Bone marrow (tissue), 2 donors: Measurements from ENCODE around the gene THTPA.
"Not testable (repeated sequence)": the region's sequence is repeated elsewhere in the genome, so short reads cannot be mapped to it uniquely, and the experiment has no call there.

ENCODE experiments used
- DNase-seq, 2 donors: peaks; one replicate each; lab custom pipeline; 2025; lab: John Stamatoyannopoulos, UW

Gene THTPA

DNA sequence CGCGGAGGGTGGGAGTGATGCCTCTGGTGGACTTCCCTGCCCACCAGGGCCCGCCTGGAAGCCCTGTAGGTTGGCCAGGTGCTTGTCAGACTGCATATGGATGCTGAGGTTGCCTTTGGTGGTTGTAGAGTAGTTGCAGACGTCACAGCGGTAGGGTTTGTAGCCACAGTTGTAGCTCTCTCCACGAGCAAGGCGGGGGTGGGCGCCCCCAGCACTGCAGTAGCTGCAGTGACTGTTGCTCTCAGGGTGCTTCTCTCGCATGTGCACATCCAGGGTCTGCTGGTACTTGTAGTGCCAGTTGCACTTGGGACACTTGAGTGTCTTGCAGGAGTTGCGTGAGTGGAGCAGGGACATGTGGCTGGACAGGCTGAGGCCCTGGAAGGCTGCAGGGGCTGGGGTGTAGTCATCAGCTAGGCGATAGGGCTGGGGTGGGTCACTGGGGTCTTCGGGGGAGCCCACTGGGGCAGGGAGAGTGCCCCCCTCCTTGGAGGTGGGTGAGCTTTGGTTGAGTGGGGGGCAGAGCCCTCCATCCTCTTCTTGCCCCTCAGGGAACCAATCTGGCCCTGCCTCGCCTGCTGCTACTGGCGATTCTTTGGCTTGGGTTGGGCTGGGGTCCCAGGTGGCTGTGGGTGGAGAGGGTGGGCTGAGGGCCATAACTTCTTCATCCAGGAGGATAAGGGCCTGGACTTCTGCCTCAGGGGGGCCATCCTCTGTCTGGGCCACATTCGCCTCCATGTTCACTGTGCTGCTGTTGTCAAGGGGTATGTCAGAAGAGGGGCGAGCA is 22.2 kb upstream of the THTPA start:
- no peak for DNase-seq

DNA sequence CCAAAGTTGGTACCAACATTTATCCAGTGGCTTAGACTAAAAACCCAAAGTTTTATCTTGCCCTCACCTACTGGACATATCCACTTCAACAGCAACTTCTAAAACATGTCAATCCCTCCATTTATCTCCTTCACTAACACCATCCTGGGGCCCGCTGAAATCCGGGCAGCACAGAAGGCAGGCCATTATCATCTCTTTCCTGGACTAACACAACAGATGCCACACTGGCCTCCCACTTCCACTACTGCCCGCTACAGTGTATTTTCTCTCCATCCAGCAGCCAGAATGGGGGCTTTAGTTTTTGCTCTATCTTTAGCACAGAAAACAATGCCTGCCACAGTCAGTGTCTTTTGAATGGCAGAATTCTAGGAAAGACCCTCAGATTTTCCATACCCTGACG is 20.1 kb upstream of the THTPA start:
- no peak for DNase-seq

DNA sequence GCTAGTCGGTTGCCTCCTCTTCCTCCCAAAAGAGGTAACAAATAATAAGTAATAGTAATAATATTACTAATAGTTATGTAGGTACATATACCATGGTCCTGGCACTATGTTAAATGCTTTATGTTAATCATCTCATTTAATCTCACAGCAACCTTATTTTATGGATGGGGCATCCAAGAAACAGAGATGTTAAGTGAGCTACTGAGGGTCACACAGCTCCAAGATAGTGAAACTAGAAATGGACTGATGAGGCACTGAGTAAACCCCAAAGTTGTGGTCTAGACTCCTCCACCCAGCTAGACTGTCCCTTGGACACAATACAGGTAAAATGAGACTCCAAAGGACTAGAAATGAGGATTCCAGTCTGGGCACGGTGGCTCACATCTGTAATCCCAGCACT is 19.6 kb upstream of the THTPA start:
- DNase-seq = no peak

DNA sequence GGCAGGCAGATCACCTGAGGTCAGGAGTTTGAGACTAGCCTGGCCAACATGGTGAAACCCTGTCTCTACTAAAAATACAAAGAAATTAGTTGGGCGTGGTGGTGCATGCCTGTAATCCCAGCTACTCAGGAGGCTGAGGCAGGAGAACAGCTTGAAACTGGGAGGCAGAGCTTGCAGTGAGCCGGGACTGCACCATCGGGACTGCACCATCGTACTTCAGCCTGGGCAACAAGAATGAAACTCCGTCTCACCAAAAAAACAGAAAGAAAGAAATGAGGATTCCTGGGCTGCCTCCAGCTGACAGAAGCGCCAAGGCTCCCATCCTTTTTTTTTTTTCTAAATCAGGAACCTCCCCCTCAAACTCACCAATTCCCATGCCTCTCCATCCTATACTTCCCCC is 19.2 kb upstream of the THTPA start:
- DNase-seq = not testable (repeated sequence)

DNA sequence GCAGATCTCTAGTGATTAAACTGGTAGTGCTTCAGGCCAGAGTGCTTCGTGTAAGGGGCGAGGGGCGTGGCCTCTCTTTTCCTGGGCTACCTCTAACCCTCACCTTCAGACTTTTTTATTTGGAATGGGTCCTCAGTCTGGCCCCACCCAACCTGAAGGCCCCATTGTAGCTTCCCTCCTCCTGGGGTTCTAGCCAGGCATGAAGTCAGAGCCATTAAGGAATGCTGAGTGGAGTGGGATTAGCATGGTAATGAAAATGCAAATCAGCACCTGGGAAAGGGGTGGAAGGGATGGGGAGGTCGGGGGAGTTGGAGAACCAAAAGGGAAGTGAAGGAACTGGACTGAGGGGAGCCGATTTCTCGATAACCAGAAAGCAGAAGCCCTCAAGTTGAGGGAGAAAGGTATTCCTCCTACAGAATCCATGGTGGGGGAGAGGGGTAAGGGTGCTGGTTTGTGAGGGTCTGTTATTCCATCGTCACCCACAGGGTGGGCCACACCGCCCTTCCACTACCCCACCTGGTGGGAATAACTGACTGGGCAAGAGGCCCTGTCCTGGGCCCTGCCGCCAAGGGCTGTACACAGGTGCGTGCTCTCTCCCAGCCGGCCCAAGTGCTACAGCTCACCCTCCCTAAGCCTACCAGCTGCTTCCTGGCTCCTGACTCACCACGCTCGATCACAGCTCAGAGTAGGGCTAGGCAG is 18.6 kb upstream of the THTPA start:
- no peak for DNase-seq

DNA sequence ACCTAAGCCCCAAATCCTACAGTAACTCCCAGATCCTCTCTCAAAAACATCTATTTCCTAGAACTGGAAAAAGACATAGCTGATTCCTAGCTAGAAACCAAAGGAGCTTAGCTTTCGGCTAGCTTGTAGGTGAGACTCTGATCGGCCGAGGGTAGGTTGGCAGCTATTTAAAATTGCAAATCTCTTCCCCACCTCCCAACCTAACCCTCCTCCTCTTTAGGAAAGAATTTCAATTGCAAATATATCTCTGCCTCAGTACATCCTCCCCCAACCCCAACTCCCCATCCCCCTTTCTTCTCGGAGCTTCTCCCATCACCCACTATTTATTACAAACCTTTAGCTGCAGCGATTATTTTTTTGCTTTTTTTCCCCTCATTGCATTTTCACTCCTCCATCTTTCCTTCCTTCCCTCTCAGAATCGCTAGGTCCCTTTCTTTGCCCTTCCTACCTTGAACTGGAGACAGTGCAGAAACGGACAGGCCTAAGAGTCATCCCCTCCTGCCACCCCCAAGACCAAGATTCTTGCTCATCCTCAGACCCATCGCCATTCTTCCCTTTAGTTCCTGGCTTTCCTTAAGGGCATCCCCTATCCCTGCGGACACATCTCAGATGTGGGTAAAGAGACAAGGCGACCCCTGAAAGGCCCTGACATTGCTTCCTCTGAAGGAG is 17.9 kb upstream of the THTPA start:
- DNase-seq = no peak

DNA sequence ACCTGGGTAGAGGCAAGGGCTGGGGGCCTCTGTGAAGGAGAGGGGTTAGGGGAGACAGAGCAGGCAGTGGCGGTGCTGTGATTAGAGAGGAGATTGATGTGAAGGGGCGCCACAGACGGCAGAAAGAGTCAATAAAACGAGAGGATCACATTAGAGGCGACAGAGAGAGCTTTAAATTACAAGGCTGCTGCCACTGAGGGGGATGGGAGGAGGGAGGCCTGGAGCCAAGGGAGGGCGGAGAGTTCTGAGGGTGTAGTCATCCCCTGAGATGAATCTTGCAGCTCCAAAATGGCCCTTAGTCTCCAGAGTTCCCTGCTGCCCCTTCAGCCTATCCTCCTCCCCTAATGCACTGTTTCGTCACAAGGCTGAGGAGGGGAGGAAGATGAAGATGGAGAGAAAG is 17.3 kb upstream of the THTPA start:
- no peak for DNase-seq

DNA sequence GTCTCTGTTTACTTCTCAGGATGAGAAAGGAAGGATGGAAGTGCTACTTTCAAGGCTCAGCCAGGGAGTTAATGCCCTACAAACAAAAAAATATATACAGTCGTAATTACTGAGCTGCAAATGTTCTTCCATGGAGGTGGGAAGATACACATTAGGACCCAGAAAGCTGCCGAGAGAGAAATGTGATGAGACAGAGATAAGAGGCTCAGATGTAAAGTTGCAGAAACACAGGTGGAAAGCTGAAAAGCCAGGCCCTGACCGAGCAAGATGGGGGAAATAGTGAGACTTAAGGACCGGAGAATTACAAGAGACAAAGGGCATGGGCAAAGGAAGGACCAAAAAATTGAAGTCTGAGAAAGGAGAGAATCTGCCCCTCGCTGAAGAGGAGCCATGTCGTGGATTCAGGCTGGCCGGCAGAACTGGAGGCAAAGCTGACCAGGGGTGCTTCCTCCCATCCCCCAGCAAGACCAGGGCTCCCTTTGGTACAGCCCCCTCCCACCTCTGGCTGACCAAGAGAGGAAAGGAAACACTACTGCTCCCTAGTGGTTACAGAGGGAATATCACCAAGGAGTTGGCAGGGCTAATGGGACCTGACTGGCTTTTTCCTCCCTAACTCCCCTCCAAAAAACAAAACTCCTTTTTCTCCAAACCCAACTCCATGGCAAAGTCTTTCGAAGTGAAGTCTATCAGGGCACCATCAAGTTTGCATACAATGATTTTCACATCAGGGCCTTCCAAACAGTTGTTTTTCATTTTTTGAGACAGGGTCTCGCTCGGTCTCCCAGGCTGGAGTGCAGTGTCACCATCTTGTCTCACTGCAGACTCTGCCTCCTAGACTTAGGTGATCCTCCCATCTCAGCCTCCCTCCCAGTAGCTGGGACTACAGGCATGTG is 16.6 kb upstream of the THTPA start:
- DNase-seq = peak in 1 of 2 donors; percentile 8

DNA sequence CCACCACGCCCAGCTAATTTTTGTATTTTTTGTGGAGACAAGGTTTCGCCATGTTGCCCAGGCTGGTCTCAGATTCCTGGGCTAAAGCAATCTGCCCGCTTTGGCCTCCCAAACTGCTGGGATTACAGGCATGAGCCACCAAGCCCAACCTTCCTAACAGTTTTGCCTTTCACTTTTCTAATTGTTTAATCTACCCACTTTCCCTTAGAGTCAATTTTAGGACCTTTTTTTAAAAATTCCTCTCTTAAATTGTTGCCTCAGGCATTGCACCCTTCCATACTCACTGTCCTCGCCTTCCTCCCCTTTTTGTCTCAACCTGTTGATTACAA is 16.0 kb upstream of the THTPA start:
- DNase-seq = no peak

DNA sequence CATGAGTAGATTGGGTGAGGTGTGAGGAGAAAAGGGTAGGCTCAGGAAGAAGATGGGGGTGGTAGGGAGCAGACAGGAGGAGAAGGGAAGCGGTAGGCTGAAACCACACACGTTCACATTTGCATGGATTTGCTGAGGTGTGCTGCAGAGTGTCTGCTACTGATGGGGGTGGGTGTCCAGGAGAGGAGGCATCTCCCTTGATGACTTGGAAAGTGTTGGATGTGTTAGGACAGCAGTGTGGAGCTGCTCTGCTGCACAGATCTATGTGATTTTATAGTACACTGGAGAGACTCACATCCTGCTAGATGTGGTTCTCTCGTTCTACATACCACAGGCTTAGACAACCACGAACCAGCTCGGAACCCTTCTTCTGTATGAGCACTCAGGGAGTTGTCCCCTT is 13.8 kb upstream of the THTPA start:
- no peak for DNase-seq

DNA sequence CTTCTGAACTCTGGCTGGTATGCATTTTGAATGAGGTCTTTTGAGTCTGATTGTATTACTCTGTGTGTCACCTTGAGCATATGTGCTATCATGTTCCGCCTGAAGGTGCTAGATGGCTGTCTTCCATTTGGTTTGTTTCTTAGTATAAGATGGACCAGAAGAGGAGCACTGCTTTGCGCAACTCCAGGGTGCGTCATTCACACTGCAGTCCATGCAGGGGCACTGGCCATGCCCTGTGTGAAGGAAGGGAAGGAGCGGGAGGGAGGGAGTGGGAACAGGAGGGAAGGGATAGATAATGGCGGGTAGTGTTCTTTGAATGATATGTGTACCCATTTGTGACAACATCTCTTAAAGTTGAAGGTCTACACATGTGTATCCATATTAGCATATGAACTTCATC is 12.7 kb upstream of the THTPA start:
- no peak for DNase-seq

DNA sequence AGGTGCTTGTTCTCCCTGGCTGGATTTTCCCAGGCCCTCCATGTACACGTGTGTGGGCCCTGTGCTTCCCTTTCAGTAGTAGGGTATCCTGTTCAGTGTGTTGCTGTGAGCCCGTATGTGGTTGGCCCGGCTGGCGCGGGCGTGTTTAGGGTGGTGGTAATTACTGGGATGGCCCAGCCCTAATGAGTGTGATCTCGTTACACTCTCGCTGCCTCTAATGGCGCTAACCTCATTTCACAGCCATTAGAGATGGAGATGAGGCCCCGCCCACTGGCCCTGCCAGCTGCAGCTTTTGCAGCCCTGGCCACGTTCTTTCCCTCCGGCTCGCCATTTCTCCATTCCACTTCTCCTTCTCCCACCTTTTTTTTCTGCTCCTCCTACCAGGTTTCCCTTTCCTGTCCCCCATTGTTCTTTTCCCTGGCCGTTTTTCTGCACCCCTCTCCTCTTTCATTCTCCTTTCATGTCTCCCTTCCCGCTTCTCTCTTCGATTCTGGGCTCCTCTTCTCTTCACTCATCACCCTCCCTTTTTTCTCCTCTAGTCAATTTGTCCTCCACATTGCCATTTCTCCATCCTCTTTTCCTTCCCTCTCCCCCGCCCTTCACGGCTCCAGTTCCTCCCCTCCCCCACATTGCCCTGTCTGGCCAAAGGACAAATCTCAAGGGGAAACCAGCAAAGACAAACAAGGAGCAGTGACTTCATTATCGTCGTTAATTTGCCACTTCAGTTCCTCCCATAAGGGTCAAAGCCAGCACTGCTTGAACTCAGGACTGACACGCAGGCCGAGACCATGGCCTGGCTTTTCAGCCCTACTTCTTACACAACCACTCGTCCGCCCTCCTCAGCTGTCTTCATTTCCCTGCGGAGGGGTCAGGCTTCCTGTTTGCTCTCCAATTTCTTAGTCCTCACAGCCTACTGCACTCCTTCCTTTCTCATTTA is 11.3 kb upstream of the THTPA start:
- DNase-seq = no peak

DNA sequence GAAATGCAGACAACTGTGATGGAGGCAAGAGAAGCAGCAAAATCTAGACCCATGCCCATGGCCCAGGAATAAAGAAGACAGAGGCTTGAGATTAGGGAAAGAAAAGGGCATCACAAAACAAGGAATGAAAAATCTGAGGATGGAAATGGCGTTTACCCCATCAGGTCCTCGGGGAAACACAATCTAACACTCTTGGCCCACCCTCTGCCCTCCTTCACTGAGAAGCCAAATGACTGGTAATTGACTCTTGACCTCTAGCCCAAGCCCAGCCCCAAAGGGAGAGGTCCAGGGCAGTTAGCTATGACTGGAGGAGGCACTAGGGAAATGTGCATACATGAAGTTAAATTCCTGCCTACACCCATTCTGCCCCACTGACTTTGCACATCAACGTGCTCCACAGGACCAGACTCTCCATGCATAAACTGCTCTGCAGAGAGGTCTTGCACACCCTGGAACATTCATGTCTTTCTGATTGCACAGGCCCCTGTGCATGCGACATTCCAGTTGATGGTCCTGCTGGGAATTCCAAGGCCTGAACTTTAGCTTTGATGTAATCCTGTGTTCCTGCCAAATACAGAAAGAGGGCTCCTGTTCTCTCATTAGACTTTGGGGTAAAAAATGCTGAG is 10.2 kb upstream of the THTPA start:
- DNase-seq = no peak

DNA sequence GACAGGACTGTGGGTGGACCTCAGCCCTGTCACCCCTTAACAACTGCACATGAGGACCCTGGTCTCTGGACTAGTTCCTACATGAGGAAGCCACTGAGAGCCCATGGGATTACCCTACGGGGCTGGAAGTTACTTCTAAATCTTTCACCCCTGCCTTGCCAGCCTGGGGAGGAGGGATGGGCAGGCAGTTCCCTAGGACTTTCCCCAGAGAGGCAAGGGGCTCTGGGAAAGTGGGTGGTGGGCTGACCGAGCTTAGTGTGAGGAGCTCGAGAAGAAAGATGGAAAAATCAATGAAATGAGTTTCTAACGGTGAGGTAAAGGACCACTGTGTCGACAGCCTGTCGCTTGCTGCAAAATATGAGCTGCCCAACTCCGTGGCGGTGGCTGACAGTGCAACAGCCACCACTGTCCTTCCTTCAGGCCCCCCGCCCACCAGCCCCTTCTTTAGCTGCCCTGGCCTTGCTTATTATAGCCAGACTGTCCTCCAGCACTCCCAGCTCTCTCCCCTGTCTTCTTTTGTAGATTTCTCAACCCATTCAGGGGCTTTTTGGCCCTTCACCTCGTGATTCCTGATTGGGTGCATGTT is 9.5 kb upstream of the THTPA start:
- no peak for DNase-seq

DNA sequence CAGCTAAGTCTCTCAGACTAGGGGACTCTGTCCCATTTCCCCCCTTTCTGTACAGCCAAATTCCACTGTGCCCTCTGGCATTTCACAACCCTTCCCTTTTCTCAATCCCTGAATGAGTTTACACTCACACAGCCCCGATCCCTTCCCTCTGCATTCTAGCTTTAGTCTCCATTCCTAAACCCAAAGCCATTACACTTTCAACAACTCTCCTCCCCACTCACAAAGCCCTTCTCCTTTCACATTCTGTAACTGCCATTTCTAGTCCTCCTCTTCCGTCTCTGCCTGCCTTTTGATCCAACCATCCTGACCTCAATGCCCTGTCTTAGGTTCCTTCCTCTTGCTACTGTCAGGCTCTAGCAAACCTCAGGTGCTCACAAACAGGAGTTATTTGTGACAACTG is 8.1 kb upstream of the THTPA start:
- DNase-seq = no peak

DNA sequence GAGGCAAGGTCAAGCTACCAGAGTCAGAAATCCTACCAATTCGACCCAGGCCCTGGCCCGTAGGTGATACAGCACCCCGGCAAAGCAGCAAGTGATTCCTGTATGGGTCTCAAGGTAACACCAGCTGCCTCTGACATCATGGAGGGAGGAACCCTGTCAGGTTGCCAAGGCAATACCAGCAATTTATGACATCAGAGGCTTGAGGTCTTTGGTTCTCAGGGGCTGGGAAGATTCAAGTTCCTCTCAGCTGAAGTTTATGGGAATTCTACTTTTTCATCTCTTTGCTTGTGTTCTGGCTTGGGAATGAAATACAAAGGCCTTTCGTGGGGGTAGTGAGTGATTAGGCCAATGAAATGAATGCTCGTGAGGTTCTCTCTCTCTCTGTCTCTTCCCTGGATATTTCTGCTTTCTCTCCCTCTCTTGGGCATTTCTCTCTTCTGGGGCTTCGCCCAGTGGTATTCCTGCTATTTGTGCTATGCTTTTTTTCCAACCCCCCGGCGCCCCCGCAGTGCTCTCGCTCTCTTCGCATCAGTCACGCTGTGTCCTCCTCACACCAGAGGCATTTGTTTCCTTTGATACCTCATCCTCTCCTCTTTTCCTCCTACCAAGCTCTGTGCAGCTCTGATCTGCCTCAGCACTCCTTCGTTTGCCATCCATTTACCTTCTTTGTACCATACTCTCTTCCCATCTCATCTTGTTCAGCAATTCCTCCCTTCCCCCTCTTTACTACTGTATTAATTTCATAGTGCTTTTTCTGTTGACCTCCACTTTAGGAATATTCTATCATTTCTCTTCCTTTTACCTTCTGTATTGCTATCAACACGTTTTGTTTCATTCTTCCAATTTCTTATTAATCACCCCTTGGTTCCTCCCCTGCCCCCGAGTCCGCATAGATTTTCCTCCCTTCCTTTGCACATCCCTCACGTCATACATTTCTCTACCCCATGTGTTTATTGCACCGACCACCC is 7.4 kb upstream of the THTPA start:
- no peak for DNase-seq

DNA sequence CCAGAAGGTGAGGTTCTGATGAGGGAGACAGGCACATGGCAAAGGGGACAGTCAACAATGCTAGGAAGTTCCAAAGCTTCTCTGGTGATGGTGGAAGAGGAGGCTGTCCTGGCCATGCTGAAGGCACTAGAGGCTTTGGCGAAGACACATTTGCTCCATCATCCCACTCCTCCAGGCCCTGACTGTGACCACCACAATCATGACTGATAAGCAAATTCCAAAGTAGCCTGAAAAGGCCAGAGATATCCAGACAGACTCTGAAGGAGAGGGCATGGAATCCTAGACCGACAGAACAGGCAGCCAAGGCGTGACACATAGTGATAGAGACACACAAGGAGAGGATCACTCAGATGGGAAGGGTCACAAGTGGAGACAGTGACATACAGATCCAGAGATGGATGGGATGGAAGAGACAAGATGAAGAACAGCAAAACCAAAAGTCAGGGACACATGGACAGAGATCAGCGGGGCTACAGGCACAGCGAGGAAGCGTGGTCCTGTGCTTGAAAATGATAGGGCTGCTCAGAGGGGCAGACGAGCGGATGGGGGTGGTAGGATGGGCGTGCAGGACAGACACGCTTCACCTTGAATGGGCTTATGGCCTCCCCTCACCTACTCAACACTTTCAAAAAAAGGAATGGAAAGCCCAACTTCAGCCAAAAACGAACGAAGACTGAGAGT is 5.8 kb upstream of the THTPA start:
- DNase-seq = no peak

DNA sequence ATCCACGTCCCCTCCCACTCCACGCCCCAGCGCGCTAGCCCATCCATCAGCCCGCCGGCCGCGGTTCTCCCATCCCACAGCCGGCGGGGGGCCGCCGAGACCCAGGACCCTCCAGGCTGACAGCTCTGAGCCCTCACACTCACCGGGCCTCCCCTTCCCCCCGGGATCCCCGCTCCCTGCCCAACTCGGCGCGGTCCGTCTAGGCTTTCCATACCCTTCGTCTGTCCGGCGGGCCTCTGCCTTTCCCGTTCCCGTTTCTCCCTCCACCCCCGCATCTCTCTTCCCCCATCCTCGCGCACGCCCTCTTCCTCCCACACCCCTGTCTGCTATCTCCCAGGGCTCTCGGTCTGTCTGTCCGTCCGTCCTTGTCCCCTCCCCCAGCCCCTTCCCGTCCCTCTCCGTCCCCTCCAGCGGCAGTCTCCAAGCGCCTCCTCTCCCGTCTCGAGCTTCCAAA is 5.2 kb upstream of the THTPA start:
- DNase-seq = no peak
